Suprapubic skin (tissue), 4 donors: ENCODE data around the gene ANKRD31.

Experiments
- CTCF ChIP-seq, 2 donors: fragments of 200-600 bp in 1 of 2; fragments of 450-650 bp in 1 of 2; sonication (generic) in 1 of 2; IDR thresholded peaks; one replicate each; pipeline ENCODE4 v1.5.1; 2016 to 2019; ENCODE audit warnings: antibody characterized with exemption in 2 of 2, mild to moderate bottlenecking in 1 of 2, moderate library complexity in 1 of 2
- EP300 ChIP-seq: sonication (generic); formaldehyde crosslinking; IDR thresholded peaks from one replicate; pipeline ENCODE4 v1.6.1; 2017; ENCODE audit warnings: antibody characterized with exemption
- POLR2A ChIP-seq, 2 donors: fragments of 450-650 bp; IDR thresholded peaks; one replicate each; pipeline ENCODE4 v1.6.1; 2017; ENCODE audit warnings: antibody characterized with exemption in 2 of 2, mild to moderate bottlenecking in 2 of 2, moderate library complexity in 2 of 2
- POLR2AphosphoS5 ChIP-seq, 3 donors: sonication (generic); formaldehyde crosslinking; IDR thresholded peaks; one replicate each; pipeline ENCODE4 v1.6.1; 2017; ENCODE audit warnings: antibody characterized with exemption in 3 of 3

GRCh38 chr5:75018805-75019587 is 217.7 kb downstream of the ANKRD31 start:
- TF ChIP-seq CTCF (IDR thresholded peaks at IDR 0.05), result no peak
- no peak for TF ChIP-seq POLR2A (IDR thresholded peaks at IDR 0.05)
- TF ChIP-seq EP300, result no peak
- no peak for TF ChIP-seq POLR2AphosphoS5 (IDR thresholded peaks at IDR 0.05)
